Stimulated activated CD8-positive, alpha-beta memory T cell treated with anti-CD3 and anti-CD28 coated beads, Interleukin-12 subunit alpha, Interleukin-12 subunit beta, amount 100 ng/mL, for 1 hour (primary cell): ENCODE measurements around the gene BHMT2.

Source experiments
- DNase-seq: peaks from one replicate; pipeline ENCODE4 v3.0.0-alpha.2; 2020; ENCODE audit warnings: low read depth

BHMT2 gene

DNA sequence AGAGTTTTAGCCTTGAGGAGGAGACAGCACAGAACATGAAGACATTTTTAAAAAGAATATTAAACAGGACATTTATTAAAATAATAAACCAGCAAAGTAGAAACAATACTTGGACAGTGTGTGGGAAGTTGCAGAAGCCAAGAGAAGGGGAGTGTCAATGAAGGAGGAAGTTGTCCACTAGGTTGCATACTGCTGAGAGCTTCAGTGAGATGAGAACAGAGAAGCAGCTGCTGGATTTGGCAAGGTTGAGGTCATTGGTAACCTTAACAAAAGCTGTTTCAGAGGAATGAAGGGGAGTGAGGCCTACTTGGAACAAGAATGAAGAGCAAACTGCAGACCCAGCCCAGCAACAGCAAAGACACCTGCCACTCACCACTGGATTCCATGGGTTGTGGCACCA, 53.4 kb downstream of the BHMT2 start:
- DNase-seq, result no peak

DNA sequence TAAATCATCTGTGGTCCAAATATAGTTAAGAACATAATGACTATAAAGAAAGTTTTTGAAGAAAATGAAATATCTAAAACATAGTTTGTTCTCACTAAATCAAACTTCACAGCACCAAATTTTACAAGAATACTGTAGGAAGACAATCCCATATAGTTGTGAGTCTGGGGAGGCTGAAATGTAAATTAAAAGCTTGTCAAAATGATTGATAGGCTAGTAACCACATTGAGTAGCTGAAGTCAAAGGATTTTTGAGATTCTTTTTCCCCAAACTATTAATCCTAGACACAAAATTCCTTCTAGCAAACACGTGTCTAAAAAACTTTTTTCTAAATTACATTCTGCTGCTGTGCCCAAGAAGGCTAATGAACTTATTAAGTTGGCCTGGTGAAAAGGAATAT, 55.0 kb downstream of the BHMT2 start:
- no peak for DNase-seq

DNA sequence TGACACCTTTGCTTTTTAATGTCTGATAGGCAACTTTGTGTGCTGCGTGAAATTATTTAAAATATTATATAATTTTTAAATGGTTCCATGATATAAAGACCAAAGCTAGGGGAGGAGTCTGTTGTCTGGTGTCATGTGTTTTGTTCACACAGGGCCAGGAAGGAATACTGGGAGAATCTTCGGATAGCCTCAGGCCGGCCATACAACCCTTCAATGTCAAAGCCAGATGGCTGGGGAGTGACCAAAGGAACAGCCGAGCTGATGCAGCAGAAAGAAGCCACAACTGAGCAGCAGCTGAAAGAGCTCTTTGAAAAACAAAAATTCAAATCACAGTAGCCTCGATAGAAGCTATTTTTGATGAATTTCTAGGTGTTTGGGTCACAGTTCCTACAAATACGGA, 61.2 kb downstream of the BHMT2 start:
- DNase-seq, result no peak

DNA sequence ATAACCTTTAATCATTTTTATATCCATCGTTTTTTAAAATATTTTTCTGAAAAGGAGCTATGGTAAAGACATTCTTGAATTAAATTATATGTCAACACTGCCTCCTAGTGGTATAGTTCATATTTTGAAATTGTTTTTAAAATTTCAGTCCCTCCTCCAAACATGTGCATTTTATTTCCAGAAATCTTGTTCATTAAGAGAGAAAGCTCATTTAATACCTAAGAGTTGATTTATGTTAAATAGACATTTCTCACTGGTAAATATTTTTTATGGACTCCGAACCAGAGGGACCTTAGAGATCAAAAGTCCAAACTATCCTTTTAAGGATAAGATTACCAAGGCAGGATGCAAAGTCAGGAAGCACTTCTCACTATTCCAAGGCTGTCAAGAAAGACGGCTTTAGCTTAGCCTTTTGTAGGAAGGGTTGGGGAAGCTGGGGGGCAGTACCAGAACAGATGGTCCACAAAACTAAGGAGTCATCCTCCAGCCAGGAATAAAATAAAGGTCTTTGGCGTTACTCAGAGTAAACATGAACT, 63.6 kb downstream of the BHMT2 start:
- DNase-seq, result no peak

DNA sequence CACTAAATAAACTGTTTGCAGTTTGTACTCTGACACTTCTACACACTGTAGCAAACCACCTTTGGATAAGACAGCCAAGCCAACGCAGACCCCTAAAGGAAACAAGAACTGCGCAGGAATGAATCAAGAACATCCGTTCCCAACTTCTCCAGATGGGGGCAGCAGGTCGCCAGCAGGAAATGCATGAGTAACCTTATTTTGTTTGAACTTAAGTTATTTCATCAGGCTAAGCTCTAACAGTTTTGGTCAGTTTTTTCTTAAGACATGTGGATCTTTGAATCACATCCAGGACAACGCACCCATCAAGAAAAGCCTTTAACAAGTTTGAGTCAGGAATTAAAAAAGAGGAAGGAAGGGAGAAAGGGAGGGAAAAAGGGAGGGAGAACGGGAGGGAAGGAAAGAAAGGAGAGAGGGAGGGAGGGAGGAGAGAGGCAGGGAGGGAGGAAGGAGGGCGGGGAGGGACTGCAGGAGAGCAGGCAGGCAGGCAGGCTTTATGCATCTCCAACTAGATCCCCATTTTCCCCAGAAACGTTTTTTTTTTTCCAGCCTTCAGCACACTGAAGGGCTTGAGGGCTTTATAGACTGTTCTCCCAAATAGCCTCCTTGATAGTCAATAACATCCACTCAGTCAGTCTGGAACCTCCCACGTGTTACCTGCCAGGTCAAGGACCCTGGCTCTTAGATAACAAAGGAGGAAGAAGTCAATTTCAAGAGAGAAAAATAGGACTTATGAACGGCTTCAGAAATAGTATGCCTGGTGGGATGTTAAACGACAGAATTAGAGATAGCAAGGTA, 64.3 kb downstream of the BHMT2 start:
- peak; percentile 45 for DNase-seq

DNA sequence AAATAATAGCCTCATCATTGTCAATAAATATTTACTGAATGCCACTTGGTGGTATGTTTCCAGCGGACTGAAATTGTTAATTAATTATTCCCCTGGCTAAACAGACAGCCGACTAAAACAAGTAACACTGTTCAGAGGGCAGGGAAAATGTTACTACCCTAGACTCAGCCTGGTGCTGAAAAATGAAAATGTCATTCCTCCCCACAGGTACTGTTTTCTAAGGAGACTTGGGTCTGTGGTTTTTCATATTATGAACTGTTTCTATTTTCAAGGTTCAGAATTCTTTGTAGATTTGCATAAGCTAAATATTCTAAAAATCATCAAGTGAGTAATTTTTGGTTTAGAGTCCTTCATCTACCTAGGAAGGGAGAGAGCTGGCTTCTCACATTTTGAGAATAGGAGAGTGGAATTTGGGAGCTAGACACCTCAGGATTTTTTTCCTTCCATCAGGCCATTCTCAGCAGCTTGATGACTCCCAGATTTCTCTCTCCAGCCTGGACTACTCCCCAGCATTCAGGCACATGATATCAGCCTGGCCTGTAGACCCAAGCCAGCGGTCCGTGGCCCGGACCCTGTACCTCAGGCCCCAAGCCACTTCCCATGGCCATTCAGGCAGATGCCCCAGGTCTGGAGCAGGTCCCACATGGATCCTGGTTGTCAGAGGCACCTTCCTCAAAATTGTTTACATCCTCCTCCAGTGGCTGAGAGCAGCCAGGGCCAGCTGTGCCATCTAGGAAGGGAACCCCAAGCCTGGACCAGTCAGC, 66.4 kb downstream of the BHMT2 start:
- no peak for DNase-seq

DNA sequence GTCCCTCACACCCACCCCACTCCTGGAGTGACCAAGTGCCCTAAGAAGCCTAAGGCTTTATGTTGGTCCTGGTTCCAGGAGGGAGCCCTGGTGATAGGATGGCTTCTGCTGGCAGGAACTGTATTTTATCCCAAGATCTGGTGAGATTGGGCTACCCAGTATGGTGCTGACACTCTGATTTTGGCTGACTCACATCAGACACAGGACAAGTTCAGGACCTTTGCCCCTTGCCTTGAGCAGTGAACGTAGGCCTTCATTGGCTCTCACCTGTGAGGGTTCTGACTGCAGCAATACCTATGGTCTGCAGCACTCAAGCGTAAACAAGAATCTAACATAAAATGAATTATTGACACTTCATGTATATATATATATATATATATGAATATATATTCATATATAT, 67.1 kb downstream of the BHMT2 start:
- no peak for DNase-seq
